Germinal center (tissue), 1 donor: Measurements from ENCODE around the gene DAB2IP.

Experiments
- DNase-seq: peaks from one replicate; pipeline ENCODE4 v3.0.0; 2012; ENCODE audit warnings: mixed read lengths, low spot score

DAB2IP gene

GRCh38 chr9:121701736-121702261 is 50.4 kb downstream of the DAB2IP start:
- DNase-seq, result no peak

GRCh38 chr9:121703014-121703734 is 51.7 kb downstream of the DAB2IP start:
- no peak for DNase-seq

GRCh38 chr9:121704281-121704680 is 52.8 kb downstream of the DAB2IP start:
- DNase-seq, result no peak

- DNase-seq, result no peak
Observed at GRCh38 chr9:121706149-121706750, 54.8 kb downstream of the DAB2IP start.

GRCh38 chr9:121707477-121708424 is 56.3 kb downstream of the DAB2IP start:
- peak; percentile 37 for DNase-seq

- no peak for DNase-seq
Observed at GRCh38 chr9:121708768-121709488, 57.5 kb downstream of the DAB2IP start.

GRCh38 chr9:121709798-121710197 is 58.4 kb downstream of the DAB2IP start:
- no peak for DNase-seq

GRCh38 chr9:121711281-121711680 is 59.8 kb downstream of the DAB2IP start:
- DNase-seq, result no peak

- DNase-seq, result no peak
Observed at GRCh38 chr9:121711797-121712196, 60.4 kb downstream of the DAB2IP start.

GRCh38 chr9:121713400-121714070 is 62.1 kb downstream of the DAB2IP start:
- DNase-seq, result no peak

GRCh38 chr9:121714075-121714705 is 62.8 kb downstream of the DAB2IP start:
- no peak for DNase-seq

GRCh38 chr9:121714873-121715272 is 63.4 kb downstream of the DAB2IP start:
- DNase-seq, result no peak

- no peak for DNase-seq
Observed at GRCh38 chr9:121717141-121717991, 65.9 kb downstream of the DAB2IP start.

GRCh38 chr9:121718084-121718483 is 66.7 kb downstream of the DAB2IP start:
- DNase-seq, result no peak

GRCh38 chr9:121718501-121718900 is 67.1 kb downstream of the DAB2IP start:
- DNase-seq, result no peak

- DNase-seq, result no peak
Observed at GRCh38 chr9:121720311-121721057, 69.0 kb downstream of the DAB2IP start.

GRCh38 chr9:121721058-121721350 is 69.6 kb downstream of the DAB2IP start:
- no peak for DNase-seq

GRCh38 chr9:121721770-121722169 is 70.3 kb downstream of the DAB2IP start:
- DNase-seq, result no peak
